GM10266 (cell line): ENCODE results near the gene SLA2.
"Not testable (repeated sequence)": the region's sequence is repeated elsewhere in the genome, so short reads cannot be mapped to it uniquely, and the experiment has no call there.

Source experiments
- DNase-seq: peaks from one replicate; pipeline ENCODE4 v3.0.0; 2012; ENCODE audit errors: extremely low spot score
- TF ChIP-seq, protein P1 (sequence below): IDR thresholded peaks from 2 replicates; pipeline ENCODE4 v1.5.1; 2012; ENCODE audit warnings: mild to moderate bottlenecking, low read depth; ENCODE audit not compliant: control insufficient read depth, insufficient read depth; ENCODE audit errors: missing control alignments

Gene SLA2

GRCh38 chr20:36624068-36624943, 21.7 kb downstream of the SLA2 start:
- no peak for DNase-seq
- TF ChIP-seq, protein P1, sequence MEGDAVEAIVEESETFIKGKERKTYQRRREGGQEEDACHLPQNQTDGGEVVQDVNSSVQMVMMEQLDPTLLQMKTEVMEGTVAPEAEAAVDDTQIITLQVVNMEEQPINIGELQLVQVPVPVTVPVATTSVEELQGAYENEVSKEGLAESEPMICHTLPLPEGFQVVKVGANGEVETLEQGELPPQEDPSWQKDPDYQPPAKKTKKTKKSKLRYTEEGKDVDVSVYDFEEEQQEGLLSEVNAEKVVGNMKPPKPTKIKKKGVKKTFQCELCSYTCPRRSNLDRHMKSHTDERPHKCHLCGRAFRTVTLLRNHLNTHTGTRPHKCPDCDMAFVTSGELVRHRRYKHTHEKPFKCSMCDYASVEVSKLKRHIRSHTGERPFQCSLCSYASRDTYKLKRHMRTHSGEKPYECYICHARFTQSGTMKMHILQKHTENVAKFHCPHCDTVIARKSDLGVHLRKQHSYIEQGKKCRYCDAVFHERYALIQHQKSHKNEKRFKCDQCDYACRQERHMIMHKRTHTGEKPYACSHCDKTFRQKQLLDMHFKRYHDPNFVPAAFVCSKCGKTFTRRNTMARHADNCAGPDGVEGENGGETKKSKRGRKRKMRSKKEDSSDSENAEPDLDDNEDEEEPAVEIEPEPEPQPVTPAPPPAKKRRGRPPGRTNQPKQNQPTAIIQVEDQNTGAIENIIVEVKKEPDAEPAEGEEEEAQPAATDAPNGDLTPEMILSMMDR, result no peak

DNA sequence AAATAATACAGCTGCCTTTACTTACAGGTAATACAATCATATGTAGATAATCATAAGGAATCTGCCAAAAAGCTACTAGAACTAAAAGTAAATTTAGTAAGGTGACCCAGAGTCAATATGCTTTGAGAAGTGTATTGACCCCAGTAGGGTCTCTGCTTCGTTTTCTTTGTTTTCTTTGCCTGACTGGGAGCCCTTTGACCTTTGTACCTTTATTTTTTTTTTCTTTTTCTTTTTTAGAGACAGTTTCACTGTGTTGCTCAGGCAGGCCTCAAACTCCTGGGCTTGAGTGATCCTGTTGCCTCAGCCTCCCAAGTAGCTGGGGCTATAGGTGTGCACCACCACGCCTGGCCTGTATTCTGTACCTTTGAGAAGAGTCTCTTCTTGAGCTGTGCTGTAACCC, 22.6 kb downstream of the SLA2 start:
- no peak for DNase-seq
- TF ChIP-seq, protein P1, result no peak

DNA sequence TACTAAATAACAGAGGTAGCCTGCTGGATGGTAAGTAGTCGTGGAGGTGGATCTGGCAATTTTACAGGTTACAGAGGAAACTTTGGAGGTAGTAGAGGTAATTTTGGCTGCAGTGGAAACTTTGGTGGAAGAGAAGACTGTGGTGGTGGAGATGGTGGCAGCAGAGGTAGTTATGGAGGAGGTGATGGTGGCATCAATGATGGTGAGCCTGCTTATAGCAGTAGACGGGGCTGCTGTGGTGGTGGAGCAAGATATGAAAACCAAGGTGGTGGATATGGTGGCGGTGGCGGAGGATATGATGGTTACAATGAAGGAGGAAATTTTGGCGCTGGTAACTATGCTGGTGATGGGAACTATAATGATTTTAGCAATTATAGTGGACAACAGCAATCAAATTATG, 25.1 kb downstream of the SLA2 start:
- no peak for DNase-seq
- TF ChIP-seq, protein P1, result no peak

GRCh38 chr20:36614781-36615557, 31.0 kb downstream of the SLA2 start:
- TF ChIP-seq, protein P1, result no peak
- no peak for DNase-seq

DNA sequence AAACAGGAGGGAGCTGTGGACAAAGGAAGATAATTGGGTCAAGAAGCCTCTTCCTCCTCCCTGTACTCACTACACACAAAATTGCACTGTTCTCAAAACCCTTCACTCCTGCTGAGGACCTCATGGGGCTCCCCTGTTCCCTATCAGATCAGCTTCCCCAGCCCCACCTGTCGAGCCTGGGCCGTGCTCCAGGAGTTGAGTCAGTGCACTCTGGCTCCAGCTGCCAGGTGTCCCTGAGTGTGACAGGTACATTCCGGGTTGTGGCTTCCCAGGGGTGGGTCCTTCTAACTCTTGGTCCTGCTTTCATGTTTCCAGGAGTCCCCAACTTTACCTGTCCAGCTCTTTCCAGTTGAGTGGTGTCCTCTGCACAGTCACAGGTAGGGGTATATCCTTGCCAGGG, 32.0 kb downstream of the SLA2 start:
- no peak for DNase-seq
- TF ChIP-seq, protein P1, result no peak

DNA sequence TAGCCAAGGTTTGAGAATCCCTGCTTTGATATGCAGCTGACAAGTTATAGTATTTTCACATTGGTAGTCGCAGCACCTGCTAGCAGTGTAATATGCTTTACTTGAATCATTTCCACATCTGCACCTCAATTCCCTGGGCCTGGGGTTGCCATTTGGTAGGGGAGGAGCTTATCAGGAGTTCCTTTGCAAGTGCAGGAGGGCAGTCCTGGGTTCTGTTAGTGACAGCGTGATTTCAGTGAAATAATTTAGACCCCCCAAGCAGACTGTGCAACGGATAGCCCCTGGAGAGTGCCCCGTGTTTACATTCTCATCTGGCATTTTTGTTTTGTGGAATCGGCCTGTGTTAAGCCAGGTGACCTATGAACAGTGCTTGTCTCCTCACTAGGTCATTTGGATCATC, 34.4 kb downstream of the SLA2 start:
- TF ChIP-seq, protein P1, result no peak
- DNase-seq, result no peak

DNA sequence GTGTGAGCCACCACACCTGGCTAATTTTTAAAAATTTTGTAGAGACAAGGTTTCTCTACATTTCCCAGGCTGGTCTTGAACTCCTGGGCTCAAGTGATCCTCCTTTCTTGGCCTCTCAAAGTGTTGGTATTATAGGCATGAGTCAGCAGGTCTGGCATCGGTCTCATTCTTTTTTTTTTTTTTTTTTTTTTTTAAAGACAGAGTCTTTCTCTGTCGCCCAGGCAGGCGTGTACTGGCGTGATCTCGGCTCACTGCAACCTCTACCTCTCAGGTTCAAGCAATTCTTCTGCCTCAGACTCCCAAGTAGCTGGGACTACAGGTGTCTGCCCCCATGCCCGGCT, 37.6 kb downstream of the SLA2 start:
- DNase-seq, result not testable (repeated sequence)
